ENCODE results near the gene HNRNPUL1. TPM values are rescaled to one million over a fixed set of nuclear protein-coding genes. Genes with fewer than 3 reads are reported as not detected.

The HNRNPUL1 gene
- total and polyA plus RNA-seq, 9 of the 15 experiments (the other 6 are each of a cell fraction or from before 2014, with no cell fraction given): 7.3 to 211 (median 85.0) TPM

DNA sequence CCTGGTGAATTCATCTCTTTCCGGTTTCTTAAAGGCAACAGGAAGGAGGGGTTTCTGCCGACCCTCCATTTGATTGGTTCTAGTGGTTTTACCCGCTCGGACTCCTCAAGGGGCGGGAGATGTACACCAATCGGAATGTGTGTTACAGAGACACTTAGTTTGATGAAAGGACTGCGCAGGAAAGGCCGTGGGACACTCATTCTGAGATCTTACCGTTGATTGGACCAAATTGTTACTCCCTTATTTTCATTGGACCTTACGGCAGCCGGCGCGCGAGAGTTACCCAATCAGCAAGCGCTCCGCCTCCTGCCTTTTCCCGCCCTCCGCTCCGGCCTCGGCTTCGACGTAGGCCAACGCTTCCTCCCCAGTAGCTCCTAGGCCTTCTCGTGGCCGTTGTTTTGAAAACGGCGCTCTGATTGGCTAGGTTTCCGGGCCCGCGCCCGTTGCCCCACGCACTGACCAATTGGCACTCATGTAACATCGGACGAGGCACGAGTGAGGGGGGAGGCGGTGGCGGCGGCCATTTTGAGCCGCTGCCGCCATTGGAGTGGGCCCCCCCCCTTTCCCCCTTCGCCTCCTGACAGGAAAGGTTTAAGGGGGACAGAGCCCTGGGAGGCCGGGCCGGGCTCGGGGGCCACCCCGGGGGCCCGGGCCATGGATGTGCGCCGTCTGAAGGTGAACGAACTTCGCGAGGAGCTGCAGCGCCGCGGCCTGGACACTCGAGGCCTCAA lies at the start of gene HNRNPUL1 (continued):
- TF ChIP-seq, protein P1, sequence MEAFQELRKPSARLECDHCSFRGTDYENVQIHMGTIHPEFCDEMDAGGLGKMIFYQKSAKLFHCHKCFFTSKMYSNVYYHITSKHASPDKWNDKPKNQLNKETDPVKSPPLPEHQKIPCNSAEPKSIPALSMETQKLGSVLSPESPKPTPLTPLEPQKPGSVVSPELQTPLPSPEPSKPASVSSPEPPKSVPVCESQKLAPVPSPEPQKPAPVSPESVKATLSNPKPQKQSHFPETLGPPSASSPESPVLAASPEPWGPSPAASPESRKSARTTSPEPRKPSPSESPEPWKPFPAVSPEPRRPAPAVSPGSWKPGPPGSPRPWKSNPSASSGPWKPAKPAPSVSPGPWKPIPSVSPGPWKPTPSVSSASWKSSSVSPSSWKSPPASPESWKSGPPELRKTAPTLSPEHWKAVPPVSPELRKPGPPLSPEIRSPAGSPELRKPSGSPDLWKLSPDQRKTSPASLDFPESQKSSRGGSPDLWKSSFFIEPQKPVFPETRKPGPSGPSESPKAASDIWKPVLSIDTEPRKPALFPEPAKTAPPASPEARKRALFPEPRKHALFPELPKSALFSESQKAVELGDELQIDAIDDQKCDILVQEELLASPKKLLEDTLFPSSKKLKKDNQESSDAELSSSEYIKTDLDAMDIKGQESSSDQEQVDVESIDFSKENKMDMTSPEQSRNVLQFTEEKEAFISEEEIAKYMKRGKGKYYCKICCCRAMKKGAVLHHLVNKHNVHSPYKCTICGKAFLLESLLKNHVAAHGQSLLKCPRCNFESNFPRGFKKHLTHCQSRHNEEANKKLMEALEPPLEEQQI (IDR thresholded peaks at IDR 0.05): peak; percentile 68
- TF ChIP-seq CREBBP (IDR thresholded peaks at IDR 0.05; ENCODE audit: low read depth, low read length) (no peak), ATF7 (IDR thresholded peaks at IDR 0.05) (peak; percentile 80), KLF1 (tag; IDR thresholded peaks at IDR 0.05) (peak; percentile 30; the same call in 1 of the 2 replicates), SNRNP70 (optimal IDR thresholded peaks at IDR 0.05; ENCODE audit: low read depth, low read length) (no peak), ZNF253 (CRISPR knock-in tag; conservative IDR thresholded peaks at IDR 0.05) (no peak), FOXP1 (CRISPR knock-in tag; IDR thresholded peaks at IDR 0.05) (peak; percentile 84), DMBX1 (CRISPR knock-in tag; IDR thresholded peaks at IDR 0.05; ENCODE audit: borderline replicate concordance) (peak; percentile 66; the same call in 1 of the 2 replicates), C11orf30 (IDR thresholded peaks at IDR 0.05; ENCODE audit: low read depth) (no peak), MBD2 (IDR thresholded peaks at IDR 0.05; ENCODE audit: borderline replicate concordance, low read depth) (peak; percentile 99), RAD21 (CRISPR knock-in tag; conservative IDR thresholded peaks at IDR 0.05 in 1 of 2, IDR thresholded peaks at IDR 0.05 in 1 of 2) (no peak), NFIC (IDR thresholded peaks at IDR 0.05) (peak; percentile 51), ZNF79 (CRISPR knock-in tag; IDR thresholded peaks at IDR 0.05; ENCODE audit: low read depth) (no peak), CHD4 (IDR thresholded peaks at IDR 0.05; ENCODE audit: insufficient read depth, insufficient replicate concordance, low read depth, low read length, poor library complexity, severe bottlenecking) (no peak), TAF7 (tag; IDR thresholded peaks at IDR 0.05) (peak; percentile 77), ZNF165 (CRISPR knock-in tag; IDR thresholded peaks at IDR 0.05; ENCODE audit: borderline replicate concordance) (no peak), ARID2 (IDR thresholded peaks at IDR 0.05) (no peak), TCFL5 (CRISPR knock-in tag; conservative IDR thresholded peaks at IDR 0.05) (no peak), L3MBTL2 (IDR thresholded peaks at IDR 0.05) (peak; percentile 95)

Measured in K562 (cell line).